Activated T-helper 1 cell treated with Interleukin-2 at 50 U/mL for 16 hours (primary cell): ENCODE data around the gene DUS1L.

Source experiments
- DNase-seq: peaks from one replicate; pipeline ENCODE4 v3.0.0-alpha.2; 2020; ENCODE audit warnings: low read depth

DUS1L gene

DNA sequence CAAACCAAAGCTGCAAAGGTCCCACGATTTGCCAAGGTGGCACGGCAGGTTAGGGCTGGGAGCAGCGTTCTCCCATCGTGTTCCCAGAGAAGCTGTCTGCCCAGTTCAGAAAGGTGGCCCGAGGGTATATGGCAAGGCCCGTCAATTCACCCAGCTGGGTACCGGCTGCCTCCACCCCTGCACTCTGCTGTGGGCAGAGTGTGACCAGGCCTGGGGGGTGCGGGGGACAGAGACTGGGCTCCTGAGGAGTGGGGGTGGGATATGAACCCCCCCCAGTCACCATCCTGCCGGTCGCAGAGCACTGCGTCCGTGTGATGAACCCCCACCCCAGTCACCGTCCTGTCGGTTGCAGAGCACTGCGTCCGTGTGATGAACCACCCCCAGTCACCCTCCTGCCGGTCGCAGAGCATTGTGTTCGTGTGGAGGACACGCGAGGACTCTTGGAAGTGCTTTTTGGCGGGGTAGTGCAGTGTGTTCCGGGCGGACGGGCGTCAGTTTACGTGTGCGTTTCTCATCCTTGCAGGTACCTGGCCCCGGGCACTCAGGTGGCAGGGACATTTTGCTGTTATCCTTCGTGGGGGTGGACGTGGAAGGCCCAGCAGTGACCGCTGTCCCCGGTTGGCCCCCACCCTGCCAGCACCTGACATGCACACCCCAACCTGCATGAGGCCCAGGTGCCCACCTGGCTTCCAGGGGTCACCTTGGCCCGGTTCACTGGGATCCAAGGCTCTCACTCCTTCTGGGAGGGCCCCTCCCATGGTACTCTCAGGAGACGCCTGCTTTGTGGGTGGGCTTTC lies 35.1 kb upstream of the DUS1L start:
- no peak for DNase-seq

DNA sequence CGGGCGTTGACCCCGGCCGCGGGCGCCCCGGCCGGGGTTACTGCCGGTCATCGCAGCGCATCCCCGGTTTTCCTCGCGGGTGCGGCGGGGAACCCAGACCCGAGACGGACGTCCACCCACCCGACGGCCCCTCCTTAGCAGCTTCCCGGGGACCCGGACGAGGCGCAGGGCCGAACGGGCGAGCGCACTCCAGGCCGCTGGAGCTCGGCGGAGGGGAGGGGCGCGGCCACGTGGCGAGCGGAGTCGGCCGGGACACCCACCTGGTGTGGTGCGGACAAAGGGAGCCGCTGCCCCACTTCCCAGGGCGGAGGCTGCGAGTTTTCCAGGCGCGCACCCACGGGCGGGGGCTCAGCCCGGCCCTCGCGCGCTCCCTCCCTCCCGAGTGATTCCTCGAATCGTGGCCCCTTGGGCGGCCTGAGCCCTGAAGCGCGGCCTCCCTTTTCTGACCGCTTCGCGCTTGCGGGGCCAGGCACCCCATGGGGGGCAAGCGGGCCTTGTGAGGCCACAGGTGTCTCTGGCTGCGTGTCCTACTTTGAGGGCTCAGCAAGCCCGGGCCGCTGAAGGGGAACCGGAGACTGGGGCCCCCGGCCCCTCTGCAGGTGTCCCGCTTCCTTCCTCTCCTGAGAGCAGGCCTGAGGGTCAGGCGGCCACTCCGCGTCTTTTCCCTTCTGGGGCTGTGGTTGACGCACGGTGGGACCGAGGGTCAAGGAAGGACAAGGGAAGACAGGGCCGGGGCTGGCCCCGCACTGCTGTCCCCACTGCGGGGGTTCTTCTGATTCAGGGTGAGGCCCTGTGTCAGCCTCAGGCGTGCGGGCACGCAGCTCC lies 33.5 kb upstream of the DUS1L start:
- DNase-seq = no peak

DNA sequence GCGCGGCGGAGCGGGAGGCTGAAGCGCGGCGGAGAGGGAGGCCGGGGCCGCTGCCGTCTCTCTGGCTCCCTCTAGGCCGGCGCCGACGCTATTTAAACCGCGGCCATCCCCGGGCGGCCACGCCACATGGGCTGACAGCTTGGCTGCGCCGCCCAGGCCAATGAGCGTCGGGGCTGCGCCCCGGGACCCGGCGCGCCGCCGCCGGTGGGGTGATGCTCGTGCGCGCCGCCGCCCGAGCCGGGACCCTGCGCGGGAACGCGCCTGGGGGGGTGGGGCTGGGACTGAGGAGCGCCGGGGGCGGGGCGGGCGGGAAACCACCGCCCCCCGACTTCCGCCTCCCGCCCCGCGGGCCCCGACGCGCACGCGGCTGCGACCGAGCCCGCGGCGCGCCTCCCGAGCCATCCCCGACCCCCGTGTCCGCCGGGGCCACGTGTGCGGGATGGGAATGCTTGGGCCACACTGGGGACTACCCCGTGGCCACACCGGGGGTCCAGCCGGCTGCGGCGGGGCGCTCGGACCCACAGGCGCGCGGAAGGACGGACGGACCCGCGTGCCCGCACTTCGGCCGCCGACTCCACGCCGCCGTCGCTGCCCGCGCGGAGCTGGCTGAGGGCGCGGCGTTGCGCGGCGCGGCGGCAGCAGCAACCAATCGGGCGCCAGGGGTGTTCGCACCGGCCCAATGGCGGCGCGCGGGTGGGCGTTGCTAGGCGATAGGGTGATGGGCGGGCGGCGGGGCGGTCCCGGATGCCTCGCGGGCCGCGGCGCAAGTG lies 32.8 kb upstream of the DUS1L start, which contains the start of gene FASN:
Gene FASN (minus strand): TSS at position 68 of the 770 bp plus-strand sequence. CDS start 1,791 bp downstream, outside the sequence.
- DNase-seq = peak; percentile 90

DNA sequence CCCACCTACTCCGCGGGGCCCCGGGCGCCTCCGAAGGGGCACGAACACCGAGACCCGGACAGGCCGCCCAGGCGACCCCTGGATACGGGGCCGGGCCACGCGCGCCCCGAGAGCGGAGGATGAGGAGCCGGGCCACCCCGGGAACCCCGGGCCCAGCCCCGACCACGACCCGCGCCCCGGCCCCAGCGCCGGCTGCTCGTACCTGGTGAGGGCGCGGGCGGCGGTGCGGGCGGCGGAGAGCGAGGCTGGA lies 32.2 kb upstream of the DUS1L start:
- DNase-seq = no peak

DNA sequence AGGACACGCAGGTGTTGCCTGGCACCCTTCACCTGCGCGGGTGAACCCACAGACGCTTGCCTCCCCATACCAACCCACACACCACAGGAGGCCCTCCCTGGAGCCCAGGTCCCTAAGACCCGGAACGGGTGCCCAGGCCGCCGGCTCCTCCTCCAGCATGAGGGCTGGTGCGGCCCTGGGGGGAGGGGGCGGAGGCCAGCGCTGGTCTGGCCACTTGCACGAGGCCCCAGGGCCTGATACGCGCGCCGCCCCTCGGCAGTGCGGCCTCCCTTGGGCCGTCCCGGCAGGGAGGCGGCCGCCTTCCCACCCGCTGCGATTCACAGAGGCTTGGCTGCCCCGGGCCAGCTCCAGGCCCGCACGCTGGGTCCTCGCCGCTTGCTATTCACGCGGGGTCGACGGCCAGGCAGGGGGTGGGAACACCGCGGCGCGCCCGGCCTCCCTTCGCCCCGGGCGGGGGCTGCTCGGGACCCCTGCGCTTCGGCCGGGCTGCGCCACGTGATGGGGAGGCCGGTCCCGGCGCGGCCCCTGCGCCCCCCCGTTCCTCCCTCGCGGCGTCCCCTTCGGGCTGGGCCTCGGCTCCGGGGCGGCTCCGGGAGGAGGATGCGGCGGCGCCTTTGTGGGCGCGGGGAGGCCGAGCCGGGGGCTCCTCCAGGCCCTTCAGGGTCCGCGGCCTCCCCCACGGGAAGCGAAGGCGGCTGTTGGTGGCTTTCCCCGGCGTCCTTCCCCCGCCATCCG lies 31.7 kb upstream of the DUS1L start:
- DNase-seq = no peak

DNA sequence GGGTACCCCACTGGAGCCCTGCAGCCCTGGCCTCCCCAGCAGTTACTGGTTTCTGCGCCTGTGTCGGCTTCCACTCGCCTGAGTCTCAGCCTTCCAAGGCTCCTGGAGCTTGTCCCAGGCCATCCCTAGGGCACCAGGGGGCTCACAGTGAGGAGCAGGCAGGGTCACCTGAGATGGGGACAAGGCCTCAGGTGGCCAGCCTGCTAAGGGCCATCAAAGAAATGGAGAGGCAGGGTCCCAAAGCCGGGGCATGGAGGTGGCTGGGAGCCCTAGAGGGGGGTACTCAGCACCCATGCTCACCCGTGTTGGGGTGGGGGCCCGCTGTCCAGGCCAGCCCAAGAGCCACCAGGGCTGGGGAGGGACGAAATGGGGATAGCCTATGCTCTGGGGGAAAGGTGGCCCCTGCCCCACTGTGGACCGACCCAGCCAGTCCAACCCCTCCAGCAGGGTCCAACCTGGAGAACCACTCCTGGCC lies 31.1 kb upstream of the DUS1L start:
- no peak for DNase-seq

DNA sequence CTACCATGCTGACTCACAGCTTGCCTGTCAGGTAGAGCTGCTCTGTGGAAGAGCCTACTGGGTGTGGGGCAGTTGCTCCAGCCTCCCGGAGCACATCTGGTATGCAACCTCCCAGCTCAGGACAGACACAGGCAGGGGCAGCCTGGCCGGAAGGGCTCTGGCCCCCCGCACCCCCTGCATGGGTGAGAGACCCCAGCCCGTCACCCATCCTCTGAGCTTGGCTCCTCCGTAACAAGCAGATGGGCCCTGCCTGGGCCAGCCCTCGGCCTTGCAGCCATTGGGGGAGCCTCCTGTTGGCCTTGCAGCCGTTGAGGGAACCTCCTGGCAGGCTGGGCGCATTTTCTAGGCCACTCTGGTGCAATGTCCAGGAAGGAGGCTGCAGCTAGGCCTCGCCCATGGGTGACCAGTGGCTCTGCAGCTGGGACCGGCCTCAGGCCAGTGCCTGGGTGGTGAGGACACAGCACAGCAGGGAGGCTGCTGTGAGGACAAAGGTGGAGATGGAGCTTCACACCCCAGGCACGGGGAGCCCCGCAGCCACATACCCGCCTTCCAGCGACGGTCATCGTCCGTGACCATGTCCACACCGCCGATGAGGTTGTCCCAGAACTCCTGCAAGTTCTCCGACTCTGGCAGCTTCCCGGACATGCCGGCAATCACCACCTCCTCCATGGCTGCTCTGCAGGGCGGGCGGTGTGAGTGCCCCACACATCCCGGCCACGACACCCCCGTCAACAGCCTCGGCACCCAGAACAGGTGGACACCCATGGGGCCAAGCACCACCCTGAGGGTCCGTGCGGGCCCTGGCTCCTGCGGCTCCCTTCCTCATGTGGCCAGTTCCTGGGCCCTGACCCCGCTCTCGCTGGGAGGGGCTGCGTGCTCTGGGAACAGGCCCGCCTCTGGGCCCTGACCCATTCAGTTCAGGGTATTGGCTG lies 30.4 kb upstream of the DUS1L start:
- no peak for DNase-seq

DNA sequence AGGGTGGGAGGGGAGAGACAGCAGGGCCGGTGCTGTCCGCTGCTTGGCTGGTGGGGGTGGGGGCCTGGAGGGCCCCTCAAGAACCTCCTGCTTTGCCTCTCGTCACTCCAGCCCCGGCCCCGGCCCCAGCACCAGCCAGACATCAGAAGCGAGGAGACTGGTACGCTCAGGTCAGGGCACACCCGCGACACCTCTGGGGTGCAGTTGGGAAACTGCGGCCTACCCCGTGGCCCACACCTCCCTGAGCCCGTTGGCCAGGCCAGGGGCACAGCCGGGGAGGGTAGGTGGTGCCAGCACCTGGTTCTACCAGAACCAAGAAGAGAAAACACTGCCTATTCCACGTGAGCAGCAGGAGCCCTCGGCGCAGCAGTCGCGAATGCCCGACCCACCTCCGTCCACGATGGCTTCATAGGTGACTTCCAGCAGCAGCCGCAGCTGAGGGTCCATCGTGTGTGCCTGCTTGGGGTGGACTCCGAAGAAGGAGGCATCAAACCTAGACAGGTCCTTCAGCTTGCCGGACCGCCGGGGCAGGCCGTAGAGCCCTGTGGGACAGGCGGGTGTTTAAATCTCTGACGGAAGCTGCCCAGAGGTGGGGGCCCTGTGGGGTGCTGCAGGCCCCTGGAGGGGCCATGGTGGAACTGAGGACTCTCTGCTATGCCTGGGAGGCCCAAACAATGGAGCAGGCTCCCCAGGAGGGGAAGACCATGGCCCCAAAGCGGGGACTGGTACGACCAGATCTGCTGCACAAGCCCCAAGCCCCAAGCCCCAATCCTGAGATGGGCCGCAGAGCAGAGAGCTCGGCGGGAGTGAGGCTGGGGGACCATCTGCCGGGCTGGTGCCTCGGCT lies 29.6 kb upstream of the DUS1L start:
- no peak for DNase-seq

DNA sequence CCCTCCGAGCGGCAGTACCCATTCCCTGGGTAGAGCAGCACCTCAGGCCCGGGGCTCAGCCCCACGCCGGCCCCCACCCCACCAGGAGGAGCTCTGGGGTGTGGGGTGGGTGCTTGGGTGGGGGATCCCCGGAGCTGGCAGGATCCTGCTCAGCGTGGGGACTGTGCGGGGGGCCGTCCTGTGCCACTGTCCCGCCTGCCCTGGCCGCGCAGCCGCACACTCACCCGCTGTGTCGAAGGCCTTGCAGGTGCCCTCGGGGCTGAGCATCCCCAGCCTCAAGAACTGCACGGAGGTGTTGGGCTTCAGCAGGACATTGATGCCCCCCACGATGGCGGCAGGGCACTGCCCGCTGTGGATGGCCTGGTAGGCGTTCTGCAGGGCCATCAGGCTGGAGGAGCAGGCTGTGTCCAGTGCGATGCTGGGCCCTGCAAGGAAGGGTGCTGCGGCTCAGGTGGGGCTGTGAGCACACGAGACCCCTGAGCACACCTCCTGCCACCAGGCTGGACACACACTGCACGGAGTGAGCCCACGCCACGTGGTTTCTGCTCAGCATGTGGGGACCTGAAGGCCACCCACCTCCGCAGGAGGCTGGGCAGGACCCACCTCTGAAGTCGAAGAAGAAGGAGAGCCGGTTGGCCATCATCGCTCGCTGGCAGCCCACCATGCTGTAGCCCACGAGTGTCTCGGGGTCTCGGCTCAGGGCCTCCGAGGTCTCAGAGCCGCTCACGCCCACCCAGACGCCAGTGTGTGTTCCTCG lies 27.6 kb upstream of the DUS1L start:
- no peak for DNase-seq

DNA sequence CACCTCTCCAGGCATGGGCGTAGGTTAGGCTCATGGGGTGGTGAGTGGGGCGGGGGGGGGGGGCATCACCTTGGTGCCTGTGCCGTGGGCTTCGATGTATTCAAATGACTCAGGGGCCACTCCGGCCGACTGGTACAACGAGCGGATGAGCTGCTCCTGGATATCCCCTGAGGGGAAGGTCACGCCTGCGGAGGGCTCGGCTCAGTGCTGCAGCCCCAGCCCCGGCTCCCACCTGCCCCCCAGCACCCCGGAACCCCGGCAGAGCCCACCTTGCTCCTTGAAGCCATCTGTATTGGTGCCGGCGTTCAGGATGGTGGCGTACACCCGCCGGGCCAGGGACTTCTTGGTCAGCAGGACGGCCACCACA lies 27.0 kb upstream of the DUS1L start:
- no peak for DNase-seq

DNA sequence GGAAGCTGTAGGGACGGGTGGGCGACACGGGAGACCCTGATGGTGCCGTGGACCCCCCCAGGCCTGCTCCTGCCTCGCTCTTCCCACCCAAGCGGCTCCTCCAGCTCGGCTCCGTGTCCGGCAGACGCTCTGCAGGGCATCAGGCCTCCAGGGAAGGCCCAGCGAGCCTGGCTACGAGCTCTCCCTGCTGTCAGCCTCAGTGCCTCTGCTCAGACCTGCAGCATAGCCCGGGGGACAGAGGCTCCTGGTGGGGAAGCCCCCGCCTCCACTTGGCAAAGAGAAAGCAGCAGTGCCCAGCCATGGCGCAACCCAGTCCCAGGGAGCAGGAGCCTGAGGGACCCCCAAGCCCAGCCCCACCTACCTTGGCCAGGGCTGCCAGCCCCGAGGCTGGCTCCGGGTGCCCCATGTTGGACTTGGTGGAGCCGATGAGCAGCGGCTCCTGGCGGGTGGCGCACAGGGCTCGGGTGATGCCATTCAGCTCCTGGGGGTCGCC lies 26.5 kb upstream of the DUS1L start:
- DNase-seq = no peak

DNA sequence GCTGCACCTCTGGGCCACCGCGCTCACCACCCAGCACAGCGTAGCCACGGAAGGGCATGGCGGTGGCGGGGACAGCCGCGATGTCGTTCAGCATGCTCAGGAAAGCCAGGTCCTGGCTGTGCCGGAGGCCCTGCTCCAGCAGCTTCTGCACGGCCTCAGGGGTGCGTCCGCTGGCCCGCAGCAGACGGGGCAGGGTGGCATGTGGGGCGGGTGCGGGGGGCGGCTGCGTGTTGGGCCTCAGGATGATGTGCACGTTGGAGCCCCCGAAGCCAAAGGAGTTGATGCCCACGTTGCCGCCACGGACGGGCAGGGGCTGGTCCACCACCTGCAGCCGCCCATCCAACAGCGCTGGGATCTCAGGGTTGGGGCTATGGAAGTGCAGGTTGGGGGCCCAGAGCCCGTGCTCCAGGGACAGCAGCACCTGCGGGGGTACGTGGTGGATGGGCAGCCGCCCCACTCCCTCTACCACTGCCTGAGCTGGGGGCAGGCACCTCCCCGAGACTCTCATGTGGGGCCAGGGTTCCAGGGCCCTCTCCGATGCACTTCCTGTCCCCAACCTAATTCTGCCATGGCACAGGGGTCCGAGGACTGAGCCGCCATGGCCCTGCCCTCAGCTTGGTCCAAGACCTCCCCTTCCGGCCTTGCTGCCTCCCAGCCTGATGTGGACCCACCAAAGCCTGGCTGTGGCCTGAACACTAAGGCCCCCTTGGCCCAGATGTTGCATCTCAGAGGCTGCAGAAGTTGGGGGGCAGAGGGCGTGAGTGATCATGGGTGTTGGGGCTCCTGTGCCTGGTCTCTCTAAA lies 25.9 kb upstream of the DUS1L start:
- DNase-seq = no peak

DNA sequence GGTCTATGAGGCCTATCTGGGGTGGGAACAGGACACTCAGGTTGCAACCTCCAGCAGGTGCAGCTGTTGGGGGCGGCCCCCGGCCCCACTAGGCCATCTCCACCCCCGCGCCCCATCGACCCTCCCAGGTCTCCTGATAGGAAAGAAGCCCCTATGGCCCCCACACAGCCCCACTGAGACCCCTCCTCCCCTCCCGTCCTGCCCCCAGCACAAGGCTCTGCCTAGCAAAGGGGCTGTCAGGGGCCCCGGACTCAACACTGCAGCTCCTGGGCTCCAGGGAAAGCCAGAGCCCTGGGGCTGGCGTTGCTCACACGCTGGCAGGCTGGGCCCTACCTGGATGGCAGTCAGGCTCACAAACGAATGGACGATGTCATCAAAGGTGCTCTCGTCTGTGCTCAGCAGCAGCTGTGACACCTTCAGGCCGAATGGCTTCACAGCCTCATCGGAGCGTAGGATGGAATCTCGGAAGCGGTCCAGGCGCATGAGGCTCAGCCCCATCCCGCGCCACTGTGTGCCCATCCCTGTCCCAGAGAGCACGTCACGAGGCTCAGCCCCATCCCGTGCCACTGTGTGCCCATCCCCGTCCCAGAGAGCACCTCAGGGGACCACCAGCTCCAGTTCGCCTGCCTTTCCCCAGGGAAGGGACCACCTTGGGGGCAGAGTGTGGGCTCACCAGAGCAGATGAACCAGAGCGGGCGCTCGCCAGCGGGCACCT lies 25.1 kb upstream of the DUS1L start:
- DNase-seq = no peak

DNA sequence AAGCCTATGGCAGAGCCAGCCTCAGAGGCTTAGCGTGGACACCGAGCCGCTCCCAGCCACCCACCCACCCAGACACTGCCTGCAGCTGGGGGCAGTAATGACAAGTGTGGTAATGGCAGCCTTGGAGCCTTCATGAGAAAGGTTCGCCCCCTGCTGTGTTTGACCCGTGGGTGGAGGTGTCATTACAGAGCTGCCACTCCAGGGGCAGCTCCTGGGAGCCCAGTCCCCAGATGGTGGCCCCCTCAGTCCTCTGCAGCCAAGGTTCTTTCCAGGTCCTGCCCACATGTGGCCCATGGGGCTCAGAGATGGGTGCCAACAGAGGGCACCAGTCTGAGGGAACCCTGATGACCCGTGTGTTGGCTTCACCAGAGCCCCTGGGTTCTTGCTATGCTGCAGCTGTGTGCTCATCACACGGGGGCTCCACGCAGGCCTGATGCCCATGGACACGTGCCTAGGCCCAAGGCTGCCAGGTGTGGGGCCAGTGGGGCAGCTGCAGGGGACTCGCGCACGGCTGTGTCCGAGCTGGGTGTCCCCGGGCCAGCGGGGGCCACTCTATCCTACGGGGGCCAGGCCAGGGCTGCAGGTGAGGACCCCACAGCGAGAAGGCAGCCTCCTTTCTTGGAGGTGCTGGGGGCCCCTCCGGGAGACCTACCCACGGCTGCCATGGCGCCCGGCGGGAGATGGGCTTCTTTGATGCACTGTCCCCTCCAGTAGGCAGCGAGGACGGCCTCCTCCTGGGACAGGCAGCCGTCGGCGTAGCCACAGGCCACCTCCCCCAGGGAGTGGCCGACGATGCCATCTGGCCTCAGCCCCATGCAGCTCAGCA lies 24.3 kb upstream of the DUS1L start:
- DNase-seq = no peak

DNA sequence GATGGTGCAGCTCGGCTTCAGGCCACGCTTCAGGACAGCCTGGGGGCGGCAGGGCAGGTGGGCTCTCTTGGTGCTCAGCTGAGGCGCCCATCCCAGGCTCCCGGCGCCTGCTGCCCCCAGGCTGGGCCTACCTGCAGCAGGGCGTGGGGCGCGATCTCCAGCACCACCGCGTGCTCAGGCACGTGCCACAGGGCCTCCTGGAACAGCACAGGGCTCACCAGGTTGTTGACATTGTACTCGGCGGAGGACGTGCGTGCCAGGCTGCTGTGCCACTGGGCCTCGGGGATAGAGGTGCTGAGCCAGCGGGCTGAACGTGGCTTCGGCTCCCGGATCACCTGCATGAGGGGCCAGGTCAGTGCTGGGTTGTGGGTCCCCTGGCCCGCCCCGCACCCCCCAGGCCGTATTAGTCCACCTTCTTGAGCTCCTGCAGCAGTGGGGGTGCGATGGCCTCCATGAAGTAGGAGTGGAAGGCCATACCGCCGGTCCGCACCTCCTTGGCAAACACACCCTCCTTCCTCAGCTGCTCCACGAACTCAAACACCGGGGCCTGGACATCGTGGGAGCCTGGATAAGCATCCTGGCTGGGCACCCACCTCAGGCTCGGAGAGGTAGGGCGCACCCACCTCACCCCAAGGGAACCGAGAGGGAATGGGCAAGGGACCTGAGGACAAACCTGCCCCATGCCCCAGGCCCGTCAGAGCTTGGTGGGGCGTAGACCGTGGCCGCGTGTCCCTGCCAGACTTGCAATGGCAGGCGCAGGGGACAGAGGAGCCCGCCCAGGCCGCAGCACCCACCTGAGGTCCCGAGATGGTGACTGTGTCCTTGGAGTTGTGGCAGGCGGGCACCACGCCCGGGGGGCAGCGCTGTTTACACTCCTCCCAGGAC lies 23.5 kb upstream of the DUS1L start:
- DNase-seq = no peak
